Kidney (tissue), 14 donors: ENCODE data around the gene DDX50. TPM values are rescaled to one million over a fixed set of nuclear protein-coding genes. Genes with fewer than 3 reads are reported as not detected.
"Not testable (repeated sequence)": the region's sequence is repeated elsewhere in the genome, so short reads cannot be mapped to it uniquely, and the experiment has no call there.

ENCODE experiments used
- DNase-seq, 5 donors: peaks; one replicate each; pipeline ENCODE4 v3.0.0-alpha.2; 2013 to 2020
- FAIRE-seq: peaks from 2 replicates; lab custom pipeline; 2012; peaks lifted over from hg19 to GRCh38; lab: Jason Lieb, UNC
- H3K27ac ChIP-seq, 2 donors: one replicate each; pipeline ENCODE4 v1.7.0; 2013; ENCODE audit warnings: low read depth in 2 of 2, low read length in 2 of 2, inconsistent platforms in 1 of 2
- H3K27me3 ChIP-seq: one replicate; pipeline ENCODE4 v1.7.1; 2013; ENCODE audit warnings: low read length, inconsistent platforms; ENCODE audit not compliant: control insufficient read depth, insufficient read depth
- H3K36me3 ChIP-seq, 3 donors: one replicate each; pipeline versions ENCODE4 v1.7.0 to v1.7.1; 2013; ENCODE audit warnings: low read length in 3 of 3, control low read depth in 1 of 3, inconsistent platforms in 1 of 3; ENCODE audit not compliant: insufficient read depth in 3 of 3, control insufficient read depth in 2 of 3
- H3K4me1 ChIP-seq, 3 donors: one replicate each; pipeline versions ENCODE4 v1.7.0 to v1.7.1; 2013; ENCODE audit warnings: low read length in 3 of 3, inconsistent platforms in 1 of 3, low read depth in 1 of 3; ENCODE audit not compliant: control insufficient read depth in 2 of 3, insufficient read depth in 2 of 3
- H3K4me3 ChIP-seq, 3 donors: one replicate each; pipeline versions ENCODE4 v1.7.0 to v1.8.1; 2013; ENCODE audit warnings: low read length in 3 of 3, control low read depth in 1 of 3, inconsistent platforms in 1 of 3
- H3K9ac ChIP-seq, 3 donors: one replicate each; pipeline versions ENCODE4 v1.7.0 to v1.7.1; 2013; ENCODE audit warnings: low read length in 3 of 3, control low read depth in 1 of 3, inconsistent platforms in 1 of 3
- H3K9me3 ChIP-seq, 3 donors: one replicate each; pipeline versions ENCODE4 v1.7.0 to v1.7.1; 2013; ENCODE audit warnings: low read length in 3 of 3, control low read depth in 1 of 3, inconsistent platforms in 1 of 3; ENCODE audit not compliant: control insufficient read depth in 2 of 3, insufficient read depth in 1 of 3
- CTCF ChIP-seq: IDR thresholded peaks from 3 replicates; pipeline ENCODE4 v1.5.1; 2012; ENCODE audit warnings: mild to moderate bottlenecking, moderate library complexity, borderline replicate concordance; ENCODE audit not compliant: insufficient read depth; ENCODE audit errors: extremely low read depth
- intact Hi-C: fragments of 100-400 bp; cut with DNase I; formaldehyde crosslinking; loops from one replicate; pipeline ENCODE4 v1.11.1; 2022
- polyA plus RNA-seq: library from polyadenylated mRNA; stranded (reverse); fragments of 350-450 nt; fragmentation: Illumina TruSeq; extraction: RNeasy Lipid Tissue Mini Kit (QIAGEN cat#74804); gene quantifications from one replicate; pipeline ENCODE4 v1.2.3, GENCODE V29; 2014; ENCODE audit warnings: low read depth, low replicate concordance; ENCODE audit not compliant: insufficient read depth
- total RNA-seq: library from RNA; stranded (reverse); fragmentation: NEBNext Ultra II Directional; extraction: Animal tissue kit (Norgen Biotek cat#: 25700); gene quantifications from one replicate; pipeline ENCODE4 v1.2.1, GENCODE V29; 2021
- donor health status: control.
- donor health status: control.
- donor health status: control.
- donor health status: control.
- donor health status: control.
- donor health status: DM: yes; HTN: yes; CAD: no.
- donor health status: Normal renal cell carcinoma (clear cell type).

DDX50 gene
- total and polyA plus RNA-seq, 2 donors from 2014 or later = 24.0 to 33.1 TPM

- no peaks in the 10 kb centered on the region for H3K27me3 ChIP-seq
- FAIRE-seq = no peak
Measured at GRCh38 chr10:68925489-68925888, 24.4 kb downstream of the DDX50 start.

GRCh38 chr10:68929157-68929556 lies 28.0 kb downstream of the DDX50 start:
- peaks cover 3 to 10% (median 8%) of the 10 kb centered on the region in 3 donors for H3K36me3 ChIP-seq
- H3K9me3 ChIP-seq, FAIRE-seq, intact Hi-C loops, DNase-seq, H3K4me1 ChIP-seq, H3K27ac ChIP-seq, H3K27me3 ChIP-seq, H3K9ac ChIP-seq, H3K4me3 ChIP-seq: not testable (repeated sequence)

More at GRCh38 chr10:68925489-68925888, 24.4 kb downstream of the DDX50 start:
- no peak for DNase-seq
- H3K9me3 ChIP-seq = no peaks in the 10 kb centered on the region
- peaks cover 2% of the 10 kb centered on the region in 3 donors for H3K36me3 ChIP-seq
- no peak overlapping the region for H3K27ac ChIP-seq
- intact Hi-C loops = no loop called here
- H3K4me1 ChIP-seq = peaks cover 0 to 3% (median 0%) of the 10 kb centered on the region in 3 donors
- no peak overlapping the region for H3K4me3 ChIP-seq
- H3K9ac ChIP-seq = no peak overlapping the region
- no peak for TF ChIP-seq CTCF

- DNase-seq, intact Hi-C loops, H3K9ac ChIP-seq, FAIRE-seq, H3K27ac ChIP-seq, H3K27me3 ChIP-seq, H3K9me3 ChIP-seq, H3K4me3 ChIP-seq, H3K4me1 ChIP-seq: not testable (repeated sequence)
- H3K36me3 ChIP-seq = peaks cover 3 to 12% (median 10%) of the 10 kb centered on the region in 3 donors
Measured at GRCh38 chr10:68929888-68930287, 28.8 kb downstream of the DDX50 start.

GRCh38 chr10:68932860-68933259 lies 31.7 kb downstream of the DDX50 start:
- intact Hi-C loops = not testable (repeated sequence)
- H3K36me3 ChIP-seq = peaks cover 3 to 12% (median 12%) of the 10 kb centered on the region in 3 donors

GRCh38 chr10:68934994-68935393 lies 33.9 kb downstream of the DDX50 start:
- TF ChIP-seq CTCF = no peak
- H3K27me3 ChIP-seq = no peaks in the 10 kb centered on the region
- H3K9ac ChIP-seq = no peak overlapping the region
- DNase-seq (no peak), FAIRE-seq (no peak)
- no peaks in the 10 kb centered on the region for H3K9me3 ChIP-seq
- H3K27ac ChIP-seq = no peak overlapping the region
- peaks cover 3 to 12% (median 12%) of the 10 kb centered on the region in 3 donors for H3K36me3 ChIP-seq
- intact Hi-C loops = no loop called here
- H3K4me3 ChIP-seq = no peak overlapping the region
- no peaks in the 10 kb centered on the region for H3K4me1 ChIP-seq

More at GRCh38 chr10:68932860-68933259, 31.7 kb downstream of the DDX50 start:
- H3K4me3 ChIP-seq, H3K9me3 ChIP-seq, H3K27me3 ChIP-seq, FAIRE-seq, DNase-seq, H3K4me1 ChIP-seq, H3K27ac ChIP-seq, H3K9ac ChIP-seq: not testable (repeated sequence)
